Measurements from ENCODE around the gene TERT.
A peak's percentile ranks its signal among the peaks of the same experiment; 100 is the strongest.

Gene TERT

GRCh38 chr5:1298723-1299510 is 4.0 kb upstream of the TERT start:
- no peak for DNase-seq (ENCODE audit: low read depth)
- no peak overlapping the region for H3K4me3 ChIP-seq (ENCODE audit: low read depth, low read length)
- no peak for TF ChIP-seq CTCF (IDR thresholded peaks at IDR 0.05; ENCODE audit: control insufficient read depth, extremely low read depth, insufficient read depth)

GRCh38 chr5:1298067-1298551 is 3.2 kb upstream of the TERT start:
- no peak for DNase-seq (ENCODE audit: low read depth)
- no peak for TF ChIP-seq CTCF (IDR thresholded peaks at IDR 0.05; ENCODE audit: control insufficient read depth, extremely low read depth, insufficient read depth)
- no peak overlapping the region for H3K4me3 ChIP-seq (ENCODE audit: low read depth, low read length)

- no peak for DNase-seq (ENCODE audit: low read depth)
- no peak overlapping the region for H3K4me3 ChIP-seq (ENCODE audit: low read depth, low read length)
- no peak for TF ChIP-seq CTCF (IDR thresholded peaks at IDR 0.05; ENCODE audit: control insufficient read depth, extremely low read depth, insufficient read depth)
Observed at GRCh38 chr5:1297243-1297642, 2.4 kb upstream of the TERT start.

- no peak overlapping the region for H3K4me3 ChIP-seq (ENCODE audit: low read depth, low read length)
- no peak for DNase-seq (ENCODE audit: low read depth)
- no peak for TF ChIP-seq CTCF (IDR thresholded peaks at IDR 0.05; ENCODE audit: control insufficient read depth, extremely low read depth, insufficient read depth)
Observed at GRCh38 chr5:1295650-1296037, 776 bp upstream of the TERT start.

GRCh38 chr5:1294206-1294834 is 548 bp downstream of the TERT start:
- H3K4me3 ChIP-seq (ENCODE audit: low read depth, low read length) = peak overlapping the region; percentile 39
- no peak for DNase-seq (ENCODE audit: low read depth)

GRCh38 chr5:1293416-1294205 is 1.3 kb downstream of the TERT start:
- H3K4me3 ChIP-seq (ENCODE audit: low read depth, low read length) = no peak overlapping the region
- no peak for TF ChIP-seq CTCF (IDR thresholded peaks at IDR 0.05; ENCODE audit: control insufficient read depth, extremely low read depth, insufficient read depth)
- DNase-seq (ENCODE audit: low read depth) = no peak

More at GRCh38 chr5:1294206-1294834, 548 bp downstream of the TERT start:
- no peak for TF ChIP-seq CTCF (IDR thresholded peaks at IDR 0.05; ENCODE audit: control insufficient read depth, extremely low read depth, insufficient read depth)
